Amygdala (tissue), 56 donors: ENCODE measurements around the gene TRIM58.

ENCODE experiments used
- DNase-seq, 56 donors: peaks; one replicate each; lab custom pipeline; 2025; lab: John Stamatoyannopoulos, UW

The TRIM58 gene, protein sequence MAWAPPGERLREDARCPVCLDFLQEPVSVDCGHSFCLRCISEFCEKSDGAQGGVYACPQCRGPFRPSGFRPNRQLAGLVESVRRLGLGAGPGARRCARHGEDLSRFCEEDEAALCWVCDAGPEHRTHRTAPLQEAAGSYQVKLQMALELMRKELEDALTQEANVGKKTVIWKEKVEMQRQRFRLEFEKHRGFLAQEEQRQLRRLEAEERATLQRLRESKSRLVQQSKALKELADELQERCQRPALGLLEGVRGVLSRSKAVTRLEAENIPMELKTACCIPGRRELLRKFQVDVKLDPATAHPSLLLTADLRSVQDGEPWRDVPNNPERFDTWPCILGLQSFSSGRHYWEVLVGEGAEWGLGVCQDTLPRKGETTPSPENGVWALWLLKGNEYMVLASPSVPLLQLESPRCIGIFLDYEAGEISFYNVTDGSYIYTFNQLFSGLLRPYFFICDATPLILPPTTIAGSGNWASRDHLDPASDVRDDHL

DNA sequence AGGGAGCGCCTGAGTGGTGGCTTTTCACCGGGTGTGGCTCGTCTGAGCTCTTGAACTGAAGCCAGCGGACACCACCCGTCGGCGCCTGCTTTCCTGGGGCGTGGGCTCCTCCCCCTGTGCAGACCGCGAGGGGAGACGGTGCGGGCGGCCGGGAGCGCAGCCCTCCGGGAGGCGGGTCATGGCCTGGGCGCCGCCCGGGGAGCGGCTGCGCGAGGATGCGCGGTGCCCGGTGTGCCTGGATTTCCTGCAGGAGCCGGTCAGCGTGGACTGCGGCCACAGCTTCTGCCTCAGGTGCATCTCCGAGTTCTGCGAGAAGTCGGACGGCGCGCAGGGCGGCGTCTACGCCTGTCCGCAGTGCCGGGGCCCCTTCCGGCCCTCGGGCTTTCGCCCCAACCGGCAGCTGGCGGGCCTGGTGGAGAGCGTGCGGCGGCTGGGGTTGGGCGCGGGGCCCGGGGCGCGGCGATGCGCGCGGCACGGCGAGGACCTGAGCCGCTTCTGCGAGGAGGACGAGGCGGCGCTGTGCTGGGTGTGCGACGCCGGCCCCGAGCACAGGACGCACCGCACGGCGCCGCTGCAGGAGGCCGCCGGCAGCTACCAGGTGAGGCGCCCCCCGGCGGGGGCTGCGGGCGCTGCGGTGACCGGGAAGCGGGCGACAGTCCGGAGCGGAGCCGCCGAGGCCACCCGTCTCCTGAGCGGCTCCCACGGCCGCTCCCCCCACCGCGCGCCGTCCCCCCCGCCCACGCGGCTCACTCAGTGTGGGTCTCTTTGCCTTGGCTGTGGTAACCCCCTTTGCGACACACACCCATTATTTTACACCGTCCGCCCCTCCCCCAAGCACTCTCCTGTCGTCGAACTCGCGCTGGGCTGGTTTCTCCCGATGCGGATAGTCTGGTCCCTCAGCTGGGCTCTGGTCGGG, at the start of gene TRIM58:
Gene TRIM58 (plus strand): TSS at position 119 of the 916 bp plus-strand sequence. CDS start 60 bp downstream, at position 179.
- peak in 4 of 56 donors; percentile 3 to 32 (median 16) for DNase-seq

DNA sequence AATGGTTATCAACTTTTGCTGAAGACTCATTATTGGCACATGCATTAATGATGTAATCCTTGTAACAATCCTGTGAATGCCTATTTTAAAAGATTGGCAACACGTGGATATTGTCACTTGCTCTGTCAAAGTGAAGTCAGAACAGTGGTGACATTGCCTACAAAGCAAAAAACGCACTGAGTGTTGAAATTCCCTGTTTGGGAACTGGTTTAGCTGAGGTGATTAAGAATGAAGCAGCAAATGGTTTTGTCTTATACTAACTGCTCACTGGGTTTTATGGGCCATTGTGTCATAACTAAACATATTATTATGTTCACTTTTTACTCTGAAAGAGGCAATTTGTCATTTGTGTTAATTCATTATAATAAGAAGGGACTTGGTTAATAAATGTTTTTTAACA, 44.4 kb upstream of the TRIM58 start:
- no peak for DNase-seq

DNA sequence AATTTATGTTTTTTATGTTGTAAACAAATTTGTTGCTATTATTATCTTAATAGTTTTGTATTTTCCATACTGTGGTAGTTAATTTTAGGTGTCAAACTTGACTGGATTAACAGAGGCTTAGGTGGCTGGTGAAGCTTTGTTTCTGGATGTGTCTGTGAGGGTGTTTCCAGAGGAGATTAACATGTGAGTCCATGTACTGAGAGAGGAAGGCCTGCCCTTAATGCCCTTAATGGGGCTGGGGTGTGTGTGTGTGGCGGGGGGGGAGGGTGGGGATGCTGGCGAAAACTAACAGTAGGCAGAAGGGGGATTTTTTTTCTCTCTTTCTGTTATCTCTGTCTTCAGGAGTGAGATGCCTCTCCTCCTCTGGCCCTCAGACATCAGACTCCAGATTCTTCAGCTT, 34.9 kb upstream of the TRIM58 start:
- DNase-seq, result no peak

DNA sequence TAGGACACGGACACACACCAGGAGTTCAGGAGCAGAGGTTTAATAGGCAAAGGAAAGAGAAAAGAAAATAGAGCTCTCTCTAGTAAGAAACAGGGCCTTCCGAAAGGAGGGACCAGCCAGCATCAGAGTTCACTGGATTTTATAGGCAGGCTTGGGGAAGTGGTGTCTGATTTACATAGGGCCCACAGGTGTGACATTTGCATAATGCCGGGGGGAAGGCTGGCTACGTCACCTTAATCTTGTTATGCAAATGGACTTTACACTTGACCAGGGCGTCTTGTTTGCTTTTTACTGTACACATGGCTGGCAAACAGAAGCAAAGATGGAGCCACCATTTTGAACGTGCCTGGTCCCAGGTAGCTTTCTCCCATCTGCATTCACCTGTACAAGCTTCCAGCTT, 33.0 kb upstream of the TRIM58 start, which contains the start of gene OR14A16:
Gene OR14A16 (minus strand): TSS at position 97 of the 400 bp plus-strand sequence. CDS start 8,390 bp downstream, outside the sequence.
- no peak for DNase-seq

DNA sequence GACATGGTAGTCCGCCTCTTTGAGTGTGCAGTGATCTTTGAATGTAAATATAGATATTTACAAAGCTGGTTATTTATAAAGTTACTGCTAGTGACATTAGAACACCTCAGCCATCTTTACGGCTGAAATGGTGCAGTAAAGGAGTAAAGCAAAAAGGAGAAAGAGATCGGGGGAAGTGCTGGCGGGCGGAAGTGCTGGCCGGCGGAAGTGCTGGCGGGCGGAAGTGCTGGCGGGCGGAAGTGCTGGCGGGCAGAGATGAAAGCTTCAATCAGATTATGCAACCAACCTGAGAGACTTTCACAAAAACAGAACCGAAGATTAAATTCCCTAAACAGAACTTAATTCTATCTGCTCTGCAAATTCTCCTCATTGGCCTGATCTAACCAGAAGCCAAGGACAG, 31.6 kb upstream of the TRIM58 start:
- DNase-seq, result no peak

DNA sequence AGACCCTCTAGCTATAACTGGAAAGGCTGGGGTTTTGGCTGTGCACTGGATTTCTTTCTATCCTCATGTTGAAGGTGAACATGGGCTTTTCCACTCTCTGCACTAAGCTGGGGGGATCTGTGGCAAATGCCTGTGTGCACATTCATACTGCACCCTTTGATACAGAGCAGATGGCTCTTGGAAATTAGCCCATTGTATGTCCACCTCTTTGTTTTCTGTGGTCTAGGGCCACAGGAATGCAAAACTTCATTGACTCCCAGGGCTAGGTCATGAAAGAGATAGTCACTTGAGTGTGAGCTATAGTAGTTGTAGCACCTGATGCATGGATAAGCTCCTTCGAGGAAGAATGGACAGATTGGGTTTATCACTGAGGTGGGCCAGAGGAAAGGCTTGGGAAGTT, 27.3 kb upstream of the TRIM58 start:
- no peak for DNase-seq

DNA sequence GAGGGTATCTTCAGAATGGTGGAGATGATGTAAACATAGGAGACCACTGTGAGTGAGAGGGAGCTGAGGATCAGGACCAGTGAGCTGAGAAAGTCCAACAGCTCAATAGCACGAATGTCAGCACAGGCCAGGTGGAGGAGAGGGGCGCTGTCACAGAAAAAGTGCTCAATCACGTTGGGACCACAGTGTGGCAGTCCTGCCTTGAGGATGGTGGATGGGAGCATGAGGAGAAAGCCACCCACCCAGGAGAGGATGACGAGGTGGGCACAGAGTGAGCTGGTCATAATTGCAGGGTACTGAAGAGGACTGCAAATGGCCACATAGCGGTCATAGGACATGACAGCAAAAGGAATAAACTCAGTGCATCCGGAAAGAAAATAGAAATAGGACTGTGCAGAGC, 23.4 kb upstream of the TRIM58 start:
- no peak for DNase-seq

DNA sequence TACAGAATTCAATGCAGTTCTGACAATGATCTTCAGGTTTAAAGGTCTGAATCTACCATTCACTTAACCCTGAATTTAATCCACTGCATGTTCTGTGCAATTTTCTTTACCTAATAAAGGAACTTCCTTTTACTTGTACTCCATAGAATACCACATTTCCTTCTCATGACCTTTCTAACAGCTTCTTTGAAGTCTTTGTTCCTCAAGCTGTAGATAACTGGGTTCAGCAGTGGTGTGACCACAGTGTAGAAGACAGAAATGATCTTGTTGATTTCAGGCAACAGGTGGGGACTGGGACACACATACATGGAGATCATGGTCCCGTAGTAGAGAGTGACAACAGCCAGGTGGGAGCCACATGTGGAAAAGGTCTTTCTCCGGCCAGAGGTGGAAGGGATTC, 16.2 kb upstream of the TRIM58 start:
- no peak for DNase-seq

DNA sequence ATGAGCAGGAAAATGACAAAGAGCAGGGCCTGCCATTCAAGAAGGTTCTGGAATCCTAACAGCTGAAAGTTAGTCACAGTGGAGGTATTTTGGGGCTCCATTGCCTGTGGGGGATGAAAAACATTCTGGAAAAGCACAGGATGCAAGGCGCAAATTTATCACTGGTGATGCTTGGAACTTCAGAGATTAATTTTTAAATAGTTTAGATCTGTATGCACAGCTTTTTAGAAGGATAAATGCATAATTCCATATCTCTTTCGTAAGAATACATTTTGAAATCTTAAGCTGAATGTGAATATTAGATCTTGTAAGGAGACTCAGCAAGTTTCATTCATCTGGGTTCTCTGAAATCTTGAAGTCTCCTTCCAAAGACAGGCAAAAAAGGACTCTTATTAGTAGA, 15.2 kb upstream of the TRIM58 start, which contains the start of gene OR11L1:
Gene OR11L1 (minus strand): TSS at position 101 of the 400 bp plus-strand sequence. CDS start 0 bp downstream, at position 101.
- DNase-seq, result no peak

DNA sequence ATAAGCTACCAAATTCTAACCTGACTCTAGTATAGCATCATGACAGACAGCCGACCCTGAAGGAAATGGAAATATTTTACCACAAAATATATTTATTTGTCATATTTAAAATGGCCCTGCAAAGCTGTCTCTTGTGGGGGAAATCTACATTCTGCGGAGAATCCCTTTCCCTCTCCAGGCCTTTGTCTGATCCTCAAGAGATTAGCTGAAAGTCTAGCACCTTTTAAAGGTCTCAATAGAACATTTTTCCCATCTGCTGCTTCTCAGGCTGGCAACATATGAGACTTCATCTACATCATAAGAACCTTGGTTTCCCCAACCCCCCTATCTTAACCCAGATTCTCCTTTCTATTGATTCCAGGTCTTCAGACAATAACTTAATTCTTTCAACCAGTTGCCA, 13.6 kb upstream of the TRIM58 start:
- DNase-seq, result no peak

DNA sequence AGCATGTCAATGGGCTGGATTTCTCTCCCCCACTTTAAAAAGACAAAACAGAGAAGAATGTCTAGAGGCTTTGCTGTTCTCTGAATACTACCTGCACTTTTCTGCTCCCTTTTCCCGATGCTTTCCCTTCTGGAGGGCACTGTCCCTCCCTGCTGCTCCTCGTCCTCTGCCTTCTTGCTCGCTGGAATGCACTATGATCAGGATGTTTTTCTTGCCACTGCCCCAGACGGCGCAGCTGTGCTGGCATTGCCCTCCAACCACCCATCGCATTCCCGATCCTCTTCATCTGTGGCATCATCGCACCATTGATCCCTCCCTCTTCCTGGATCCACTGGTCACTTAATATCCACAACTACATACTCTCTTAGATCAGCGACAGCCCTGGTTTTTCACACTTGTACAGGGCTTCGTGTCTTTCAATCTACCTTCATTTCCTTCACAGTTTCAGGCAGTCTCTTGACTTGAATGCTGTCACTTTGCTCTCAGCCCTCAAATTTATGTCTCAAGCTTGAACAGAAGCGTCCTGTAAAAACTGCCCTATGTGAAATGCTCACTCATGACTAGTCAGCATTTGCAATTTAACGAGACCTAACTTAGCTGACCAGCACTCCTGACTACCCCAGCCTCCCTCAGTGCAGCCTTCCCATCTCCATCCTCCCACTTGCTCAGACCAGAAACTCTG, 11.8 kb upstream of the TRIM58 start:
- DNase-seq, result no peak

DNA sequence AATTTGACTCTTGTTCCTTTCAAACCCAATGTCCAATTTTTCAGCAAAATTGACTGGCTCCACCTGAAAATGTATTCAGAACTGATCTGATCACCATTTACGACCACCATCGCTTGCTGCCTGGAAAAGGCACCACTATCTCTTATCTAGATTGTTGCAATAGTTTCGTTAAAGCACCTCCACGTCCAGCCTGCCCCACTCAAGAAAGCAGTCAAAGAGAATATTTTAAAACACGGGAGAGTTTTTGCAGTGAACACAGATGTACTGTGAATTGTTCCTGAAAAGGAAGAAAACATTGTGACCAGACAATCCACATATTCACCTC, 11.3 kb upstream of the TRIM58 start:
- no peak for DNase-seq

DNA sequence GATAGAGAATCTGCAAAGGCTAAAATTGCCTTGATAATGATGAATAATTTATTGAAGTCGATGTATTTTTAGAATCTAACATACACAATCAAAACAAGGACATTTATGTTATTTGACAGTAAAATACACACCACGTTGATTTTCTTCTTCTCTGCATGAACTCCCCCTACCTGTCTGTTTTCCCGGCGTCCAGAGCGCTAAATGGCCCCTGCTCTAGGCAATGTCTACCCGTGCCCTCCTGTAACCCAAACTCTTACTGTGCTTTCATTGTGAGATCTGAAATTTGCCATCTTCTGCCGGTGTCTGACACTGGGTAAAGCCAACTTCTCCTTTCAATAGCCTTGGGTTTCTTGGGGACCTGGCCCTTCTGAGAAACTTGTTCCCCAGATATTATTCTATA, 8.6 kb upstream of the TRIM58 start:
- no peak for DNase-seq

DNA sequence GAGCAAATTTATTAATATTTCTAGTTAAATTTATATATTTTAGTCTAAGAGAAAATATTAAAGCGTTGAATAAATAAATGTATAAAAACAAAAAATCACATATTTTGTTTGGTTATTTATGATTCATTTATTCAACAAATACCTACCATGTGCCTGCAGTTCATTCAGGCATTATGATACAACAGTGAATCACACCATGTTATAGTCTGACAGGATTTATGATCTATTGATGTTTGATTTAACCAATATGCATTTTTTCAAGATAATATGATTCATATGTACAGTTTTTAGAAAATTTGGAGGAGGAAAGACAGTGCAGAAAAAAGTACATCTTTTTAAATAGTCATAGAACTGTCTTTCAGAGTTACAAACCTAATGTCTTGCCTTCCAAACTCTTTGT, 7.4 kb upstream of the TRIM58 start:
- DNase-seq, result no peak

DNA sequence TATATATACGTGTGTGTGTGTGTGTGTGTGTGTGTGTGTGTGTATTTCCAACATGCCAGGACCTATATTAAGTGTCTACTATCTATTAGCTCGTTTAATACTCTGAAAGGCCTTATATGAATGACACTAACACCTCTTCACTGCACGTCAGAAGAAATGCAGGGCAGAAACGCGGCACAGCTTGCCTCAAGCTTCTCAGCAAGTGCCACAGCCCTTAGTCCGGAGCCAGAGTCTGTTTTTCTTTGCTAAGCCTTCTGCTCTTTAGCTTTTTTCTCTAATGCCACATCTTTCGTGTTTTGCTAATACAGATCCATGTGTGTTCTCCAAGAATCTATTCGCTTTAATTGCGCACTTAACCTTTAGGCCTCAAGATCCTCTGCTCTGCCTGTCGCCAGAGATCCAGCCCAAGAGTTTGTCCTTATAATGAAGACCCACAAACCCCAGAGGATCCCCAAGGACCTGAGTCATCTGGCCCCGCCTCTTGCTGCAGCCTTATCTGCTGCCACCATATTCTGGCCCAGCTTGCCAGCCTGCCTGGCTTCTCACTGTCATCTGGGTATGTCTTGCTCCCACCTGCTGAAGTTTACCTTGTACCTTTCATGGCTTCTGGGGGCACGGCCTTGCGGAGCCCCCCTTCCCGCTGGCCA, 2.0 kb upstream of the TRIM58 start:
- no peak for DNase-seq

DNA sequence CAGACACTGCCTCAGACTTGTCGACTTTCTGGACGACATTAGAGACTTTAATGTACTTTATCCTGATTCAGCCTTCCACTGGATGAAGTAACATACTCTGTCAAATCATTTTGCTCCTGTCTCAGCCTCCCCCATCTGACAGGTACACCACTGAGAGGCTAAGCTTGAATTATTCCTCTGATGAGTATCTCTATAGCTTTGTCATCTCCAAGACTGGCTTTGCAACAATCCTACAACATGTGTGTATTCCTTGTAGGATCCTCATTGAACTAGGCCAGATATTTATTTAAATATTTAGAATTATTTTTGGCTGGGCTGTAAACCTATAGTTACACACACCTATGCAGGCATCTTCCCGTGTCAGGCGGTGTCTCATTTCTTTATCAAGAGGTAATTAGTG, 1.1 kb upstream of the TRIM58 start:
- DNase-seq, result no peak

DNA sequence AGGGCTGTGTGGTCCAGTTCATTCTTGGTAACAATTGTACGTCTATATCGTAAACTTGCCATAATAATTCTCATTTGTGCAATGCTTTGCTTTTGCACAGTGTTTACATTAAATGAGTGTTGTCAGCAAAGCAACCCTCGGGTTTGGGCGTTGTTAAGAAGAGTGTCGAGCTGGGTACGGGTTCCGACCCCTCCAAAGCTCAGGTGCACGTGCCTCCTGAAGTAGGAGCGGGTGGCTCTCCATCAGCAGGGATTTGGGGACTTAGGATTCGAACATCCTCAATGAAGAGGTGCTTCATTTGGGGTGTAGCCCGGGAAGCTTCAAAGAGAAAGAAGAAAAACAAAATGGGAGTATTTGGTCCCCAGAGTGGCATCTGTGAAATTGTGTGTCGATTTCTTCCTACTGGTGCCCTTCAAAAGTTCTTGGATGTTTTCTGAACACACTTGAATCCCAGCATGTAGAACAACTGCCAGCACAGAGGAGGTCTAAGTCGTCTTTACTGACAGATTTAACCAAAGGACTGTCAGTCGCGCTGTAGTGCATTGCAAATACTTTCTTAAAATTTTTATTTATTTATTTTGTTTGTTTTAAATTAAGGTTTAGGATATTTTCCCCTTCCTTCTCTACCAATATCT, 1.1 kb downstream of the TRIM58 start:
- no peak for DNase-seq

DNA sequence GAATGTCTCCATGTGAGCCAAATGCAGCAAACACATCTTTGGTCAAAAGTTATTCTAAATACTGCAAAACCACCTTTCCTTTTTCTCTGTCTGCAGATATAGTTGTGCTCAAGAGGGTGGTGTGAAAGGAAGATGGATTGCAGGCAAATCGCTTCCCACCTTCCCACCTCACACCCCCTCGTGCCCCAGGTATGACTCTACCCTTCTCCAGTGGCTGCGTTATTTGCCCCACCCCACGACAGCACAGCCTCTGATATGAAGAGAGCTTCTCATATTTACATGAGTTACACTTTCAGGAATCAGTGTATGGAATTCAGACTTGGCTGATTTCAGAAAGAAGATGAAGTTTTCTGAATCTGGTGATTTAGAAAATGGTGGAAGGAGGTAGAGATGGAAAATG, 5.8 kb downstream of the TRIM58 start:
- no peak for DNase-seq

DNA sequence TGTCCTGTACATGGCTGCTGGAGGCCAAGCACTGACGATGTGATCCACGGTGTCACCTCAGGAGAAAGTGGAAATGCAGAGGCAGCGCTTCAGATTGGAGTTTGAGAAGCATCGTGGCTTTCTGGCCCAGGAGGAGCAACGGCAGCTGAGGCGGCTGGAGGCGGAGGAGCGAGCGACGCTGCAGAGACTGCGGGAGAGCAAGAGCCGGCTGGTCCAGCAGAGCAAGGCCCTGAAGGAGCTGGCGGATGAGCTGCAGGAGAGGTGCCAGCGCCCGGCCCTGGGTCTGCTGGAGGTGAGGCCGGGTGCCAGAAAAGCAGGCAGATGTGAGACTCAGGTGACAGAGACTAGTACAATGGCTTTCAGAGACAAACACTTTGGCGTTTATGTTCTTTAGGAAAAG, 7.7 kb downstream of the TRIM58 start:
- no peak for DNase-seq

DNA sequence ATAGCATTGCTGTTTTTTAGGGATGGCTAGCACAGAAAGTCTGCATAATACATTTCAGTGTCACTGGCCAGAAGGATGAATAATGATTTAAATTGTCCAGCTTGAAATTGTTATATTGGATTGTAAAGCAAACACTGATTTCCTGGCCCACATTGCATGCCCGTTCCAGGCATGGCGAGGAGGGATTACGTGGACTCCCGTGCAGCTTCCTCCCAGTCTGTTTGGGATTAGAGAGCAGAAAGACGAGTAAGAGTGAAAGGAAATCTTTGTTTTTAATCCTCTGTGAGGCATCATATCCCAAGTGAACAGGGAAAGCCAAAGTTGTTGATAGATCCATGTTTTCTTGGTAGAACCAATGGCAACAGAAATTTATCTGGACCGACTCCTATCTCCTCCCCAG, 8.4 kb downstream of the TRIM58 start:
- no peak for DNase-seq
